ENCODE results near the gene KIDINS220.

- TF ChIP-seq CTCF (IDR thresholded peaks at IDR 0.05) (no peak), POLR2AphosphoS5 (IDR thresholded peaks at IDR 0.05) (no peak), EP300 (IDR thresholded peaks at IDR 0.05) (no peak), POLR2A (IDR thresholded peaks at IDR 0.05; ENCODE audit: low read depth) (no peak)
Observed at GRCh38 chr2:8697190-8697589, 140.2 kb downstream of the KIDINS220 start.
